Medulla oblongata (tissue), 1 donor: ENCODE results near the gene AOPEP.

ENCODE experiments used
- DNase-seq: peaks from one replicate; pipeline ENCODE4 v3.0.0-alpha.2; 2015; ENCODE audit errors: extremely low spot score

The AOPEP gene

GRCh38 chr9:94990897-94991561, 264.5 kb downstream of the AOPEP start:
- DNase-seq = no peak

DNA sequence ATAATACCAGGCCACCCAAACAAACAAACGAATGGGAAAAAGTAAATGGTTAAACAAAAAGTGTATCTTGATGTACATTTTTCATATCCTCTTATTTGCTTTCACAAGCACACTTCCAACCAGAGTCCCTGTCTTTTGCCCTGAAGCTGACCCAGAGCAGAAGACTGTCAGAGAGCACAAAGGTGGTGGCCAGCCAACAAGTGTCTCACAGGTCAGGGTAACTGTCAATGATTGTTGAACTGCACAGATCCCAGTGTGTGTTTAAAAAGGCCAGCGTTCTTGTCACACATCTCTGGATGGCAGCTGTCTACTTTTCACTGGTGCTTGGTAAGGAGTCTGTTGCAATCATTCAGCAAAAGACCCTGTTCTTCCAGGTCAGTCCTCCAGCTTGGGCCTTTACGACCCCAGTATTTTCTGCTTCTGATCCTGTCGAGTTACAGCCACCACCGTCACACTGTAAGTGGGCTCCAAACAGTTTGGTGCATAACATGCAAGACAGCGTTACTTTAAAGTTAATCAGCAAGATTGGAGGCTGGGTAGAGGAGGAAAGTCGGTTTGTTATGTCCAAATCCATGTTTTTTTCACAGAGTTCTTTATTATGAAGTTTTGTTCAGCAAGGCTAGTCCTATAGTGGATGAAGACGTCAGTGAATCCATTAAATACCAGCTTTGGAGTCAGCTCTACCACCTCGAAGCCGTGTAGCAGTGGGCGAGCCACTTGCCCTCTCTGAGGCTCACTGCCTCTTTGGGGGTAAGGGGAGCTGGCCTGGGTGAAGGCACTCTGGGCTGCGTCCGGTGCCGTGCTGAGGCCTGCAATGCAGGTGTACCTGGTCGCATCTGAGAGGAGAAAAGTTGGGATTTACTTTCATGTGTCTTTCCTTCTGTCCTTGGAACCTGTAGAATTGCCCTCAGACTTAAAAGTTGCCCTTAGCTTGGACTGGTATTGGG, 265.7 kb downstream of the AOPEP start:
- no peak for DNase-seq

- no peak for DNase-seq
Observed at GRCh38 chr9:94993160-94993820, 266.8 kb downstream of the AOPEP start.

DNA sequence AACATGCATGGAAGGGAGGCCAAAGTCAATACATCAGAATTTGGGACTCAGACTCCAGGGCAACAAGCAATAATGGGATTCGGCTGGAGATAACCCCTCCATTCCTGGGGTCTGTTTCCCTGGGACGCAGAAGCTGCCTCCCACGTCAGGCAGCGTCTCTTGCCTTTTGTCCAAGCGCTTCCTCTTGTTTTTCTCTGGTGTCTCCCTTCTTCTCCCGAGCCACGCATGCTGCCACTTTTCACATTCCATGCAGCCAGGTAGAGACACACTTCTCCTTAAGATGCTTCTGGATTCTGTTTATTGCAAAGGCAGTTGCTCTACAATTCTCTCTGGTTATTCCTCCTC, 267.3 kb downstream of the AOPEP start:
- DNase-seq = no peak

DNA sequence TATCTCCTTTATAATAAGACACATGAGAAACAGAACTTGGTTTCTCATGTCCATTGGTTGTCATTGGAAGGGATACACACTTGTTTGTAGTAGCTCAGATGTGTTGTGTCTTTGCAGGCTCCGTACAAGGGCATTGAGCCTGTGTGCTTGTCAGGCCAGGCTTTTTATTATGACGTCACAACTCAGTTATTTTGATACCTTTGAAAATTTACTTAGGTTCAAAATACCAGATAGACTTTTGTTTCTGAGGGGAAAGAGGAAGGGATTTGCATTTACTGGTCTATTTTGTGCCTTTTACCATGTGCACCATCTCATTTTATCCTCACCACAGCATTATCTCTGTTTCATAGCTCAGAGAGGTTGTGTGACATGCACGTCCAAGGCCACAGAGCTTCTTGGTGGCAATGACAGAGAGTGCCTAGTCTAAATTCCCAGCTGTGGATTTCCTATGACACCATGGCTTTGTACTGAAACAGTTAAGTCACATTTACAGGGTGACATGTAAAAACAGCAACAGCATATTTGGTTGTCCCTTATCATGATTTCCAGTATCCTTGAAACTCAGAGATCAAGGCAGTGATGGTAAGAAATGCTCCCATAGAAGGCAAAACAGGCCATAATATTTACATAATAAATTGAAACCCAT, 268.7 kb downstream of the AOPEP start:
- no peak for DNase-seq

DNA sequence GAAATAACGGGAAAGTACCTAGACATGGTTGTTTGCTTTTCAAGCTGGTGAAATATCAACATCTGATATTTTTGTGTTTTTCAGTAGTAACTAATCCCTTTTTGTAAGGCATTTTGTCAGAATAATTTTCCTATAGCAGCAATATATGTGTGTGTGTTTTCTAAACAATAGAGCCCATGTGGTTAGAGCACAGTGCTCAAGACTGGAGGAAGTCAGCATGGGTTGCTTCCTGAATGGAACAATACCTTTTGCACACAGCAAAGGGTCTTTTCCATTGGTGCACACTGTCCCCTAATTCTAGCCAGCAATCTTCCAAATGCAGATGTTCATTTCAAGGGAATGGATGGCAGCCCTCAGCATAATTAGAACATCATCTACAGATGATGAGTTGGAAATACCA, 270.1 kb downstream of the AOPEP start:
- DNase-seq = no peak

DNA sequence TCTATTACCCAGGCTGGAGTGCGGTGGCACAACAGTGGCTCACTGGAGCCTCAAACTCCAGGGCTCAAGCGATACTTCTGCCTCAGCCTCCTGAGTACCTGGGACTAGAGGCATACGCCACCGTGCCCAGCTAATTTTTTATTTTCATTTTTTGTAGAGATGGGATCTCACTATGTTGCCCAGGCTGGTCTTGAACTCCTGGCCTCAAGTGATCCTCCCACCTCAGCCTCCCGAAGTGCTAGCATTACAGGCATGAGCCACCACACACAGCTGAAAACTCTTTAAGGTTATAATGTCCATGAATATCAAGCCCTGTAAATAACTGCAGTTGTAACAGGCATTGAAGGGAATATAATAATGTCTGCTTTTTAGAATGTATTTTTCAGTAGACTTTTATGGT, 271.2 kb downstream of the AOPEP start:
- no peak for DNase-seq

GRCh38 chr9:94999832-95000231, 273.3 kb downstream of the AOPEP start:
- DNase-seq = no peak

- DNase-seq = no peak
Observed at GRCh38 chr9:95000821-95001220, 274.3 kb downstream of the AOPEP start.

DNA sequence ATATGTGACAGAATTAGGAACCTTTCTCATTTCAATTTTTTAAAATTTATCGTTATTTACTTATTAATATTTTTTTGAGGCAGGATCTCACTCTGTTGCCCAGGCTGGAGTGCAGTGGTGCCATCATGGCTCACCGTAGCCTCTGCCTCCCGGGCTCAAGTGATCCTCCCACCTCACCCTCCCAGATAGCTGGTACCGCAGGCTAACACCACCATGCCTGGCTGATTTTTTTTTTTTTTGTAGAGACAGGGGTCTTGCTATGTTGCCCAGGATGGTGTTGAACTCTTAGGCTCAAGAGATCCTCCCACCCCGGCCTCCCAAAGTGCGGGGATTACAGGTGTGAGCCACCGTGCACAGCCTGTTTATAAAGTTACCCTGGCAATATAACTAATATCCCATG, 275.2 kb downstream of the AOPEP start:
- DNase-seq = no peak

DNA sequence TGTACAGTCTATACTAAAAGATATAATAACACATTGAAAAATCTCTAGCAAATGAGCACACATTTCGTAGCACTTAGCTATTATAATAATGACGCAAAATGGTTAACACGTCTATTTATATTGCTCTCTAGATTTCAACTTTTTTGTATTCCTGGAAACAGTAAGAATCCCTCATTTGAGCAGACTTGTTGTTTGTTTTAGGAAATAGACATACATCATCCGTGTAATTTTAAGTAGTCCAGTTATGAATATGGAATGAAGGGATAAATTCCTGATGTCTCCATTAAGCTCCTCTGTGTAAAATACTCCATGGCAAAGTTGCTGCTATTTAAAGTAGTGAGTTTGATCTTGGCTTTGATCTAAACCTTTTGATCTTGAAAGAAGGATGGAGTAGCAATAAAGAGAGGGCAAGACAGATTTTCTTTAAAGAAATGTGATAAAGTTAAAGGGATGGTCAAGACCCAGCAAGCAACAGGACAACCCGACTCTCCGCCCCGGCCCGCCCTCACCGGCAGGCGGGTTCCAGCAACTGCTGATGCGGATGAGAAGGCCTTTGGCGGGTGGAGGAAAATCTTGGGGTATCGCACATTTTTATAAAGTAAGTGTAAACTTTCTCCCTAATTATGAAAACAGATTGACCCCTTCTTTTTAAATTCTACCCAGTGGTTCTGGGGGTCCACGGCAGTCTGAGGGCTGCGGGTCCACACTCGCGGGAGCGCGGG, 277.4 kb downstream of the AOPEP start:
- DNase-seq = peak; percentile 66

- no peak for DNase-seq
Observed at GRCh38 chr9:95004411-95005277, 278.1 kb downstream of the AOPEP start.

DNA sequence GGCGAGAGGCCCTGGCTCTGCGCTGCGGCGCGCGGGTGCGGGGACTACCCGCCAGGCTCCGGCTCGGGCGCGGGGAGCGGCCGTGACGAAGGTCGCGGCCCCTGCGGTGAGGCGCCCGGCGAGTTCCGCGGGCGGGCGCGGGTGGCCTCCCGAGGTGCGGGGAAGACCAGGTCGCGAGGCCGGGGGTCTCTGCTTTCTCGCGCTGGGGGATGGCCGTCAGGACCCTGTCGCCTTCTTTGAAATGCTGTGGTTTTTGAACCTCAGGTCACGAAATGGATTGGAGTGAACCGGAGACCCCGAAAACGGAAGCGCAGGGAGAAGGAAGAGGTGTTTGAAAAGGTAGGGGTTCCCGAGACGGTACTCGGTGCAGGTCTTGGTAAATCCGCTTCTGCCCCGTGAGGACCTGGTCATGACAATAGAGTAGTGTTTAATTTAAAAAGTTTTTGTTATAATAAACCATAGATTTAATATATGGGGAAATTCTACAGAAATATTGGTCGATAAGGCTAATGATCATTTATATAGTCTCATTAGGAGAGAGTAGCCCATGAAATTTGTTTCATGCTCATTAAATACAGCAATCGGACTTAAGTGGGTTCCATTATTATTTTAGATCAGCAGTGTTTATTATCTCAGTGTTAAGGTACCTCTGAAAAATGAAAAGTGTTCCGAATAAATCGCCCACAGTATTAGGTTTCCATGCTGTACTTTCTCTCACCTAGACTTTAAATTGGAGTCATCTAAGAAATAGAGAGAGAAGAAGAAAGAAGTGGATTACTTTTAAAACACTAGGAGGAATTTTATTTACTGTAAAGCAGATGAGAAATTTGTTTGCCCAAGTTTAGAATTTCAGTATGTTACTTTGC, 279.0 kb downstream of the AOPEP start:
- DNase-seq = no peak

GRCh38 chr9:95007226-95007869, 280.8 kb downstream of the AOPEP start:
- peak; percentile 68 for DNase-seq

GRCh38 chr9:95008151-95008771, 281.8 kb downstream of the AOPEP start:
- DNase-seq = peak; percentile 36

- DNase-seq = no peak
Observed at GRCh38 chr9:95009459-95009858, 283.0 kb downstream of the AOPEP start.

DNA sequence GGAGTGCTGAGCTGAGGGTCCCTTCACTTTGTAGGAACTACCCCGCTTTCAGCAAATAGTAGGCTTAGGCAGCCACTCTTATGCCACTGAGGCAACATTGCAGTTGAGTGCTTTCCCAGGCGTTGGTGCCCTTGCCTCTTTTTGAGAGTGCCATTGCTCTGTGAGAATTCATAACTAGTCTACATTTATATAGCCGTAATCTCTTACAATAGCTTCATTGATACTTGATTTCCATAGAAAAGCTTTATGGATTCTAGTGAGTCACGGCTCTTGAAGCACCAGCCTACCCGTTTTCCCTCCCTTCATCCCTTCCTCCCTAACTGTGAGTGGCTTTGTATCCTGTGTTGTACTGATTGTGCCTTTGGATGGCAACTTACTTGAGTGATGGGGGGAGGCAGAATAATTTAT, 283.9 kb downstream of the AOPEP start:
- DNase-seq = peak; percentile 83

GRCh38 chr9:95012035-95012708, 285.7 kb downstream of the AOPEP start:
- no peak for DNase-seq
